Measurements from ENCODE around the gene POU2F1. TPM values are rescaled to one million over a fixed set of nuclear protein-coding genes. Genes with fewer than 3 reads are reported as not detected.

Gene POU2F1
- total RNA-seq, 1 experiment from 2014 or later = 25.0 TPM

- DNase-seq (ENCODE audit: low spot score) = no peak
- Histone ChIP-seq H3K27ac (ENCODE audit: low read depth, low read length, poor library complexity, severe bottlenecking) (no peak overlapping the region), H3K4me1 (ENCODE audit: insufficient read depth, low read length, poor library complexity, severe bottlenecking) (no peaks in the 10 kb centered on the region), H3K4me3 (ENCODE audit: low read depth, low read length, poor library complexity, severe bottlenecking) (no peak overlapping the region), H3K9me3 (ENCODE audit: low read depth, low read length, poor library complexity, severe bottlenecking) (no peaks in the 10 kb centered on the region), H3K36me3 (ENCODE audit: insufficient read depth, low read length, poor library complexity, severe bottlenecking) (no peaks in the 10 kb centered on the region), H3K27me3 (replicated peaks; ENCODE audit: insufficient read depth, low read depth, low read length, poor library complexity) (no peaks in the 10 kb centered on the region)
- TF ChIP-seq EZH2 (IDR thresholded peaks at IDR 0.05; ENCODE audit: borderline replicate concordance, low read depth, low read length, poor library complexity, severe bottlenecking) = no peak
- TF ChIP-seq, protein P1, sequence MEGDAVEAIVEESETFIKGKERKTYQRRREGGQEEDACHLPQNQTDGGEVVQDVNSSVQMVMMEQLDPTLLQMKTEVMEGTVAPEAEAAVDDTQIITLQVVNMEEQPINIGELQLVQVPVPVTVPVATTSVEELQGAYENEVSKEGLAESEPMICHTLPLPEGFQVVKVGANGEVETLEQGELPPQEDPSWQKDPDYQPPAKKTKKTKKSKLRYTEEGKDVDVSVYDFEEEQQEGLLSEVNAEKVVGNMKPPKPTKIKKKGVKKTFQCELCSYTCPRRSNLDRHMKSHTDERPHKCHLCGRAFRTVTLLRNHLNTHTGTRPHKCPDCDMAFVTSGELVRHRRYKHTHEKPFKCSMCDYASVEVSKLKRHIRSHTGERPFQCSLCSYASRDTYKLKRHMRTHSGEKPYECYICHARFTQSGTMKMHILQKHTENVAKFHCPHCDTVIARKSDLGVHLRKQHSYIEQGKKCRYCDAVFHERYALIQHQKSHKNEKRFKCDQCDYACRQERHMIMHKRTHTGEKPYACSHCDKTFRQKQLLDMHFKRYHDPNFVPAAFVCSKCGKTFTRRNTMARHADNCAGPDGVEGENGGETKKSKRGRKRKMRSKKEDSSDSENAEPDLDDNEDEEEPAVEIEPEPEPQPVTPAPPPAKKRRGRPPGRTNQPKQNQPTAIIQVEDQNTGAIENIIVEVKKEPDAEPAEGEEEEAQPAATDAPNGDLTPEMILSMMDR (conservative IDR thresholded peaks at IDR 0.05; ENCODE audit: low read depth, low read length) = no peak
- CTCF ChIA-PET = no interaction called here
- no TSS peak for BruUV-seq (replicated peaks)
- POLR2A ChIA-PET (ENCODE audit: low non-redundant PET) = no interaction called here
- intact Hi-C loops (cut with micrococcal nuclease; ENCODE audit: unreplicated experiment) = no loop called here
Observed at GRCh38 chr1:167364826-167365225, 144.1 kb downstream of the POU2F1 start.

- no peaks in the 10 kb centered on the region for H3K27me3 ChIP-seq (replicated peaks; ENCODE audit: insufficient read depth, low read depth, low read length, poor library complexity)
- no TSS peak for BruUV-seq (replicated peaks)
- TF ChIP-seq EZH2 (IDR thresholded peaks at IDR 0.05; ENCODE audit: borderline replicate concordance, low read depth, low read length, poor library complexity, severe bottlenecking) = no peak
- TF ChIP-seq, protein P1 (conservative IDR thresholded peaks at IDR 0.05; ENCODE audit: low read depth, low read length) = no peak
- no peak overlapping the region for H3K4me3 ChIP-seq (ENCODE audit: low read depth, low read length, poor library complexity, severe bottlenecking)
- ChIA-PET POLR2A (ENCODE audit: low non-redundant PET) (no interaction called here), CTCF (no interaction called here)
- no peaks in the 10 kb centered on the region for H3K4me1 ChIP-seq (ENCODE audit: insufficient read depth, low read length, poor library complexity, severe bottlenecking)
- no peak overlapping the region for H3K27ac ChIP-seq (ENCODE audit: low read depth, low read length, poor library complexity, severe bottlenecking)
- intact Hi-C loops (cut with micrococcal nuclease; ENCODE audit: unreplicated experiment) = no loop called here
- H3K36me3 ChIP-seq (ENCODE audit: insufficient read depth, low read length, poor library complexity, severe bottlenecking) = no peaks in the 10 kb centered on the region
- H3K9me3 ChIP-seq (ENCODE audit: low read depth, low read length, poor library complexity, severe bottlenecking) = no peaks in the 10 kb centered on the region
- DNase-seq (ENCODE audit: low spot score) = no peak
Observed at GRCh38 chr1:167365360-167365759, 144.7 kb downstream of the POU2F1 start.

DNA sequence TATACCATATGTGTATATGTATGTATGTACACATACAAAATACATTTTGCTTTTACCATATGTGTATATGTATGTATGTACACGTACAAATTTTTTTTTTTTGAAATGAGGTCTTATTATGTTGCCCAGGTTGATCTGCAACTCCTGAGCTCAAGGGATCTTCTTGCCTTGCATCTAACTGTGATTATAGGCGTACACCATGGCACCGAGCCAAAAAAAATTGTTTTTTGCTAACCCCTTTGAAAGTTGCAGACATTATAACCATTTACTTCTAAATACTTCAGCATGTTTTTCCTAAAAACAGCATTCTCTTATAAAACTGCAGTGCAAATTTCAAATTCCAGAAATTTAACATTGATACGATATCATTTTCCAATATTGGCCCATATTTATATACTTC, 147.0 kb downstream of the POU2F1 start:
- no peak for DNase-seq (ENCODE audit: low spot score)
- Histone ChIP-seq H3K4me1 (ENCODE audit: insufficient read depth, low read length, poor library complexity, severe bottlenecking) (no peaks in the 10 kb centered on the region), H3K4me3 (ENCODE audit: low read depth, low read length, poor library complexity, severe bottlenecking) (no peak overlapping the region), H3K27me3 (replicated peaks; ENCODE audit: insufficient read depth, low read depth, low read length, poor library complexity) (no peaks in the 10 kb centered on the region), H3K9me3 (ENCODE audit: low read depth, low read length, poor library complexity, severe bottlenecking) (no peaks in the 10 kb centered on the region), H3K36me3 (ENCODE audit: insufficient read depth, low read length, poor library complexity, severe bottlenecking) (no peaks in the 10 kb centered on the region), H3K27ac (ENCODE audit: low read depth, low read length, poor library complexity, severe bottlenecking) (no peak overlapping the region)
- CTCF ChIA-PET = no interaction called here
- no peak for TF ChIP-seq EZH2 (IDR thresholded peaks at IDR 0.05; ENCODE audit: borderline replicate concordance, low read depth, low read length, poor library complexity, severe bottlenecking)
- TF ChIP-seq, protein P1 (conservative IDR thresholded peaks at IDR 0.05; ENCODE audit: low read depth, low read length) = no peak
- no TSS peak for BruUV-seq (replicated peaks)
- POLR2A ChIA-PET (ENCODE audit: low non-redundant PET) = interaction anchor here (0.5 kb wide), 1 partner anchor 147 kb away, joined by 4 read pairs; no protein-coding TSS in a partner anchor
- intact Hi-C loops (cut with micrococcal nuclease; ENCODE audit: unreplicated experiment) = no loop called here
